Neuronal stem cell (in vitro differentiated cells): ENCODE results near the gene ATP1A4.
A peak's percentile ranks its signal among the peaks of the same experiment; 100 is the strongest.

ENCODE experiments used
- DNase-seq: peaks from one replicate; pipeline ENCODE4 v3.0.0-alpha.2; 2013; ENCODE audit warnings: low spot score
- H2AFZ ChIP-seq: one replicate; pipeline ENCODE4 v1.6.1; 2013; ENCODE audit warnings: mild to moderate bottlenecking, low read length, inconsistent platforms
- H2AK5ac ChIP-seq: 2 replicates; pipeline ENCODE4 v1.6.1; 2013; ENCODE audit warnings: low read depth, mild to moderate bottlenecking, inconsistent platforms, low read length, moderate library complexity, mixed read lengths
- H2BK120ac ChIP-seq: 2 replicates; pipeline ENCODE4 v1.6.1; 2013; ENCODE audit warnings: low read depth, mild to moderate bottlenecking, inconsistent platforms, low read length, moderate library complexity, mixed read lengths
- H2BK12ac ChIP-seq: one replicate; pipeline ENCODE4 v1.6.1; 2013; ENCODE audit warnings: low read length, inconsistent platforms
- H2BK15ac ChIP-seq: 2 replicates; pipeline ENCODE4 v1.6.1; 2013; ENCODE audit warnings: mild to moderate bottlenecking, low read length, inconsistent platforms, mixed read lengths
- H2BK5ac ChIP-seq: one replicate; pipeline ENCODE4 v1.6.1; 2013; ENCODE audit warnings: inconsistent platforms, mild to moderate bottlenecking, low read length, moderate library complexity
- H3K14ac ChIP-seq: one replicate; pipeline ENCODE4 v1.6.1; 2013; ENCODE audit warnings: low read length, inconsistent platforms
- H3K18ac ChIP-seq: 2 replicates; pipeline ENCODE4 v1.6.1; 2013; ENCODE audit warnings: low read length, inconsistent platforms
- H3K23ac ChIP-seq: 2 replicates; pipeline ENCODE4 v1.6.1; 2013; ENCODE audit warnings: low read depth, mild to moderate bottlenecking, mixed read lengths, low read length, inconsistent platforms; ENCODE audit not compliant: poor library complexity
- H3K27ac ChIP-seq: replicated peaks from 3 replicates; pipeline ENCODE4 v1.5.1; 2013; ENCODE audit warnings: low read length, inconsistent platforms
- H3K27me3 ChIP-seq, 3 experiments: 2 replicates each; pipeline ENCODE4 v1.6.1; 2013; ENCODE audit warnings: low read length in 3 of 3, mild to moderate bottlenecking in 2 of 3, inconsistent platforms in 1 of 3, low read depth in 1 of 3, mixed read lengths in 1 of 3, moderate library complexity in 1 of 3; ENCODE audit not compliant: control insufficient read depth in 3 of 3, insufficient read depth in 3 of 3
- H3K36me3 ChIP-seq, 2 donors: replicated peaks in 1 of 2; 2 replicates each; pipeline ENCODE4 v1.6.1; 2013; ENCODE audit warnings: low read length in 2 of 2; ENCODE audit not compliant: control insufficient read depth in 2 of 2, insufficient read depth in 2 of 2
- H3K4ac ChIP-seq: 2 replicates; pipeline ENCODE4 v1.6.1; 2013; ENCODE audit warnings: inconsistent platforms, mild to moderate bottlenecking, low read length, moderate library complexity
- H3K4me1 ChIP-seq, 2 donors: 1 replicate in 1 of 2; 2 replicates in 1 of 2; pipeline ENCODE4 v1.6.1; 2013; ENCODE audit warnings: low read length in 2 of 2, low read depth in 1 of 2; ENCODE audit not compliant: control insufficient read depth in 2 of 2, insufficient read depth in 1 of 2
- H3K4me2 ChIP-seq: one replicate; pipeline ENCODE4 v1.6.1; 2013; ENCODE audit warnings: mild to moderate bottlenecking, low read length, inconsistent platforms; ENCODE audit not compliant: insufficient read depth, poor library complexity, severe bottlenecking
- H3K4me3 ChIP-seq, 2 donors: 2 replicates each; pipeline ENCODE4 v1.5.1; 2013; ENCODE audit warnings: low read length in 2 of 2, mild to moderate bottlenecking in 2 of 2, inconsistent platforms in 1 of 2, moderate library complexity in 1 of 2
- H3K79me1 ChIP-seq: one replicate; pipeline ENCODE4 v1.6.1; 2013; ENCODE audit warnings: low read depth, mild to moderate bottlenecking, inconsistent platforms, low read length, moderate library complexity
- H3K9ac ChIP-seq: one replicate; pipeline ENCODE4 v1.6.1; 2013; ENCODE audit warnings: mild to moderate bottlenecking, low read depth, low read length, inconsistent platforms; ENCODE audit not compliant: poor library complexity
- H3K9me3 ChIP-seq, 2 donors: replicated peaks in 1 of 2; 2 replicates each; pipeline versions ENCODE3 to v1.6.1; 2013; ENCODE audit warnings: low read length in 2 of 2, mild to moderate bottlenecking in 2 of 2, inconsistent platforms in 1 of 2, low read depth in 1 of 2, mixed read lengths in 1 of 2, moderate library complexity in 1 of 2; ENCODE audit not compliant: control insufficient read depth in 2 of 2, insufficient read depth in 1 of 2
- H4K8ac ChIP-seq: one replicate; pipeline ENCODE4 v1.6.1; 2013; ENCODE audit warnings: low read depth, mild to moderate bottlenecking, inconsistent platforms, low read length, moderate library complexity
- H4K91ac ChIP-seq: one replicate; pipeline ENCODE4 v1.6.1; 2013; ENCODE audit warnings: low read length, low read depth, mild to moderate bottlenecking, inconsistent platforms; ENCODE audit not compliant: poor library complexity
- WGBS, 2 donors: extraction: QIAGEN DNeasy Blood & Tissue Kit; methylation state at CpG; one replicate each; pipeline ENCODE4 v1.1.7; 2013; ENCODE audit warnings: missing lambda C conversion rate in 2 of 2, mixed read lengths in 1 of 2; ENCODE audit not compliant: insufficient read length in 2 of 2, insufficient replicate concordance in 1 of 2; ENCODE audit errors: extremely low coverage in 2 of 2; 5-methylcytosine and 5-hydroxymethylcytosine counted together

The ATP1A4 gene

DNA sequence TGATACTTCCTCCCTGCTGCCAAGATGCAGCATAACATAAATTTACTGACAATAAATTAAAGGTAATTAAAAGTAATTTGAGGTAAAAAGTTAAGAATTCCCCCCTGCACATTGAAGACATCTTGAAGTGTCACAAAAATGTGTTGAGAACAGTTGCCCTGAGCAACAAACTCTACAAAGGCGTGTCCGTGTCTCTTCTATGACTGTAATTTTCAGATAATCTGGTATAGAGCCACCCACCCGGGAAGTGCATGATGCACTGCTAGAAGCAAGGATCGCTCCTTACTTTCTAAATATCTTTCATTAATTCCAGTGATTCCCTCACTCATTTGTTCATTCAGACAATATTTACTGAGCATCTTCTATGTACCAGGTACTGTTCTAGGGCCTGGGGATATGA, 27.9 kb downstream of the ATP1A4 start:
- no peak overlapping the region for H3K9ac ChIP-seq
- H3K18ac ChIP-seq: no peak overlapping the region
- no peak for DNase-seq
- peaks cover 5 to 7% of the 10 kb centered on the region in 2 donors for H3K4me1 ChIP-seq
- H2BK120ac ChIP-seq: no peak overlapping the region
- H2AK5ac ChIP-seq: no peak overlapping the region
- no peaks in the 10 kb centered on the region for H3K27me3 ChIP-seq
- H2BK12ac ChIP-seq: no peak overlapping the region
- peaks cover 0 to 5% of the 10 kb centered on the region in 2 donors for H3K9me3 ChIP-seq
- H2AFZ ChIP-seq: no peak overlapping the region
- H3K14ac ChIP-seq: no peak overlapping the region
- H3K23ac ChIP-seq: no peak overlapping the region
- no peak overlapping the region for H3K27ac ChIP-seq
- no peak overlapping the region for H3K4me2 ChIP-seq
- no peak overlapping the region for H2BK5ac ChIP-seq
- no peaks in the 10 kb centered on the region for H3K36me3 ChIP-seq
- H3K79me1 ChIP-seq: no peaks in the 10 kb centered on the region
- H3K4ac ChIP-seq: no peak overlapping the region
- no CpG with 5 or more reads among the region's 4 CpGs for WGBS, 2 donors
- H4K8ac ChIP-seq: no peak overlapping the region
- H4K91ac ChIP-seq: no peak overlapping the region
- no peak overlapping the region for H2BK15ac ChIP-seq
- H3K4me3 ChIP-seq: no peak overlapping the region

DNA sequence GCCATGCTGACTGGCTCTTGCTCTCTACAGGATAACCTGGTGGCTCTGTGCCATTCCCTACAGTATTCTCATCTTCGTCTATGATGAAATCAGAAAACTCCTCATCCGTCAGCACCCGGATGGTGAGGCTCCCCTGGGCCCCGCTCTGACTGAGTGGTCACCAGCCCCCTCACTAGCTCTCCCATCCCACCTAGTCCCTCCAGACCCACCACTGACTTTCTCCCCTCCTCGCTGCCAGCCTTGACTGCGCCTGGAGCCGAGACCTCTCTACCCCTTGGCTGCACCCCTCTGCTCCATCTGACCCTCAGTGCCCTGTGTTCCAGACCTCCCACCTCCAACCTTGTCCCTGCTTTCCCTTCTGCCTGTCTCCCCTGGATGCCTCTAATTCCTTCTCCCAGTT, 34.8 kb downstream of the ATP1A4 start:
- no peaks in the 10 kb centered on the region for H3K27me3 ChIP-seq
- peaks cover 7 to 8% of the 10 kb centered on the region in 2 donors for H3K4me1 ChIP-seq
- no peak overlapping the region for H3K4me2 ChIP-seq
- no CpG with 5 or more reads among the region's 7 CpGs for WGBS, 2 donors
- no peak overlapping the region for H3K4ac ChIP-seq
- H2BK15ac ChIP-seq: peak overlapping the region; percentile 45
- no peak overlapping the region for H4K8ac ChIP-seq
- H3K18ac ChIP-seq: no peak overlapping the region
- H3K79me1 ChIP-seq: no peaks in the 10 kb centered on the region
- no peaks in the 10 kb centered on the region for H3K36me3 ChIP-seq
- no peak overlapping the region for H2AK5ac ChIP-seq
- no peak overlapping the region for H2BK12ac ChIP-seq
- no peak overlapping the region for H3K14ac ChIP-seq
- no peak for DNase-seq
- peak overlapping the region; percentile 17 for H3K23ac ChIP-seq
- H2BK120ac ChIP-seq: no peak overlapping the region
- H3K27ac ChIP-seq: no peak overlapping the region
- no peak overlapping the region for H3K4me3 ChIP-seq
- no peak overlapping the region for H2BK5ac ChIP-seq
- H3K9me3 ChIP-seq: no peaks in the 10 kb centered on the region
- no peak overlapping the region for H2AFZ ChIP-seq
- H3K9ac ChIP-seq: no peak overlapping the region
- H4K91ac ChIP-seq: no peak overlapping the region

DNA sequence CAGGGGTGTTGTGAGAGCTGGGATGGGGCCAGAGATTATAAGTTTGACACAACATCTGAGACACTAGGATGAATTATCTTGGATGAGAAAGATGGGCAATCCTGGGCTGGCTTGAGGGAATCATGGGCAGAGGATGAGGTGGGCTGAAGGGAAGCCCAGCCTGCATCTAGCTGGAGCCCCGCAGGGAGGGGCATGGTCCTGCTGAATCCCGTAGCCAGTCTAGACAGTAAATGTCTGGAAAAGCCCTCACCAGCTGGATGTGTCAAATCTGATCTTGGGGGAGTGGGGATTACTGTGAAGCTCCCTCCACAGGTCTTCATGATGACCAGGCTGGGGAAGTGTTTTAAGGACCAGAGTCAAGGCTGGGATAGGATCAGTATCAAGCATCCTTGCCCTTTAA, 35.3 kb downstream of the ATP1A4 start:
- Histone ChIP-seq H3K36me3 (no peaks in the 10 kb centered on the region), H3K27ac (no peak overlapping the region), H3K18ac (no peak overlapping the region)

DNA sequence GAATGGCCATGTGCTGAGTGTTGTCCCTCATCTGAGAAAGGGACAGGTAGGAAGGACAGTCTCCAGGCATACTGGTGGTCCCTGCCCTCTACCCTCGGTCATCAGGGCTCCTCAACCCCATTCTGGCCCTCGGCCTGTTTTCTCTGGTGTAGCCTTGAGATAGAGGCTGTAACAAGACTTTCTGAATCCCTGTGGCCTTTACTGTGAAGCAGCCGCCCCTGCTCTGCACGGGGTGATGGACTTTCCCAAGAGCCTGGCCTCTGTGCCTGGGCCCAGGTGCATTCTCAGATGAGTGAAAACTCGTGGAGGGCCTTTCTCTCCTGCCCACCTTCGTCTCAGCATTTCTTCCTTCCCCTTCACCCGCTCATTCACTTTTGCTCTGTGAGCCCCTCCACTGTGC, 36.0 kb downstream of the ATP1A4 start:
- no peak overlapping the region for H3K27ac ChIP-seq
- H2BK5ac ChIP-seq: no peak overlapping the region
- no peak overlapping the region for H2BK120ac ChIP-seq
- H2BK12ac ChIP-seq: no peak overlapping the region
- H3K79me1 ChIP-seq: no peaks in the 10 kb centered on the region
- no peak overlapping the region for H3K4me2 ChIP-seq
- H3K36me3 ChIP-seq: no peaks in the 10 kb centered on the region
- no peak for DNase-seq
- H3K4ac ChIP-seq: no peak overlapping the region
- no peak overlapping the region for H3K9ac ChIP-seq
- no peak overlapping the region for H4K8ac ChIP-seq
- no peak overlapping the region for H3K23ac ChIP-seq
- no peak overlapping the region for H2BK15ac ChIP-seq
- WGBS, 2 donors: no CpG with 5 or more reads among the region's 7 CpGs
- H3K9me3 ChIP-seq: no peaks in the 10 kb centered on the region
- H3K14ac ChIP-seq: no peak overlapping the region
- H4K91ac ChIP-seq: no peak overlapping the region
- H3K4me3 ChIP-seq: no peak overlapping the region
- no peak overlapping the region for H3K18ac ChIP-seq
- no peak overlapping the region for H2AK5ac ChIP-seq
- no peaks in the 10 kb centered on the region for H3K27me3 ChIP-seq
- peaks cover 7 to 11% of the 10 kb centered on the region in 2 donors for H3K4me1 ChIP-seq
- no peak overlapping the region for H2AFZ ChIP-seq

More for the DNA sequence above, 35.3 kb downstream of the ATP1A4 start:
- Histone ChIP-seq H3K79me1 (no peaks in the 10 kb centered on the region), H2BK120ac (no peak overlapping the region), H2BK15ac (no peak overlapping the region), H3K9me3 (no peaks in the 10 kb centered on the region), H2BK12ac (no peak overlapping the region), H3K23ac (no peak overlapping the region), H3K4me3 (no peak overlapping the region), H2BK5ac (no peak overlapping the region), H3K4ac (no peak overlapping the region), H3K4me1 (peaks cover 7 to 8% of the 10 kb centered on the region in 2 donors), H3K27me3 (no peaks in the 10 kb centered on the region), H4K8ac (no peak overlapping the region), H3K4me2 (no peak overlapping the region), H4K91ac (no peak overlapping the region), H3K9ac (no peak overlapping the region), H2AFZ (no peak overlapping the region), H2AK5ac (no peak overlapping the region), H3K14ac (no peak overlapping the region)
- DNase-seq: no peak
- WGBS, 2 donors: no CpG with 5 or more reads among the region's 2 CpGs
